EH (cell line): ENCODE results near the gene RTKN.
A peak's percentile ranks its signal among the peaks of the same experiment; 100 is the strongest.
"Not testable (repeated sequence)": the region's sequence is repeated elsewhere in the genome, so short reads cannot be mapped to it uniquely, and the experiment has no call there.

Source experiments
- DNase-seq: peaks from one replicate; pipeline ENCODE4 v3.0.0-alpha.2; 2015; ENCODE audit warnings: low read depth

Gene RTKN

GRCh38 chr2:74438248-74438647, 3.5 kb downstream of the RTKN start:
- no peak for DNase-seq

- DNase-seq: no peak
Observed at GRCh38 chr2:74436848-74437695, 4.7 kb downstream of the RTKN start.

GRCh38 chr2:74436111-74436805, 5.5 kb downstream of the RTKN start:
- DNase-seq: no peak

GRCh38 chr2:74430502-74430901, 11.2 kb downstream of the RTKN start:
- DNase-seq: no peak

DNA sequence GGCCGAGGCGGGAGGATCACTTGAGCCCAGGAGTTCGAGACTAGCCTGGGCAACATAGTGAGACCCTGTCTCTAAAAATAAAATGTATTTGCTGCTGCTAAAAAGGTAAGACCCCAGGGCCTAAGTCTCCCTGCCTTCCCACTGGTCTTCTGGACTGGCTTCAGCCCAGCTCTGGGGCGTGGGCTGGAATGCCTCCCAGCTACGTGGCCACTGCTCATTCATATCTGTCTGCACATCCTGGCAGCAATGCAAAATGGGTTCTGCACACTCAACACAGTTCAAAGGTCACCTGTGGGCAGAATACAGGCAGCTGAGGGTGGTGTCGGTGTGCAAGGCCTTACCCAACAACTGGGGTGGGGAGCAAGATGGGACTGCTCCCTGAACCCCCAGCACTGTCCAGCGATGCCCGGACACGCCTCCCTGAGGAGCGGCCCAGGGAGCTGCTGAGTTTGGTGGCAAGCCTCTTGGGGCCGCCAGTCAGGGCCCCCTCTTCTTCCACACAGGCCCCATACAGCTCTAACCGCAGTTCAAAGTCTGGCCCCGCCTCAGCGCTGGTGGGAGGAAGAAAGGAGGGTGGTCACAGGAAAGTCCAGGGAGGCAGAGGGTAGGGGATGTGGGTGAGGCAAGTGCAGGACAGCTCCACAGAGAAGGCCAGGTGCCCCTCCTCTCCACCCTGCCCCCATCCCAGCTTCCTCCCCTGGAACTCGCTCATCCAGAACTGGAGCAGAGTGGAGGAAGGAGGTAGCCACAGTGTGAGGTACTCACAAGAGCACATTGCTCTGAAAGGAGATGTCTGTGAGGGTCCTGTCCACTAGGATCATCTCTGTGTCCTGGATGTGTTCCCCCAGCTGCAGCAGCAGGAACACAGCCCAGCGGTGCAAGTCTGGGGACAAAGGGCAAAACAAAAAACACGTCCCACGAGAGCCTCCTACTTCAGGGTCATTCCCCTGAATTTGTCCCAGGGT, 12.0 kb downstream of the RTKN start:
- no peak for DNase-seq

DNA sequence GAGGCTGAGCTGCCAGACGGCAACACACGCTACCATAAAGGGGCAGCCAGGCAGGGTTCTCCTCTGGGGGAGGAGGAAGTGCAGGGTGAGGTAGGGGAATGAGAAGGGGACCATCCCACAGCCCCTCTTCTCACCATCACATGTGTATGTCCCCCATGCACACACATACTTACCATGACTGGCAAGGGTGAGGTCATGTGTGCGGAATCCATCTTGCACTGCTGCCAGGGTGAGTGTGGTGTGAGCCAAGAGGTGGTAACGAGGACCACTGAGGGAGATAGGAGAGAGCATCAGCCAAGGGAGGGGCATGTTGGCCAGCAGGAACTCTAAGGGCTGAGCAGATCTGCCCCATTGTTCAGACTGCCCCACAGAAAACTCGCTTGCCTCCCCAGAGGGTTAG, 13.1 kb downstream of the RTKN start:
- no peak for DNase-seq

GRCh38 chr2:74427551-74427950, 14.2 kb downstream of the RTKN start:
- DNase-seq: no peak

- no peak for DNase-seq
Observed at GRCh38 chr2:74426181-74426758, 15.5 kb downstream of the RTKN start.

DNA sequence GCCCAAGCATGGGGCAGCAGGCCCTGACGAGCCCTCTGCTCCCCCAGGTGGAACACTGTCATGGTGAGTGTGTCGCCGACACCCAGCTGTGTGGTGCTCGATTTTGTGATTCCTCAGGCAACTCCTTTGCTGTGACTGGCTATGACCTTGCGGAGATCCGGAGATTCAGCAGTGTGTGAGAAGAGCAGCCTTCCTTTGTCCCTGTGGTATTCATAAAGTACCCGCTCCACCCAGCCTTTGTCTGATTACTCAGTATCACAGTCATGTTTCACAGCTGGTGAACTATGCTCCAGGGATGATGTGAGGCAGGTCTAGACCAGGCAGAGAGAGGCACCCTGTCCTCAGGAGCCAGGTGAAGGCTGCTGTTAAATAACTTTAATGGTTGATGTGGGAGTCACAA, 16.2 kb downstream of the RTKN start:
- no peak for DNase-seq

- DNase-seq: no peak
Observed at GRCh38 chr2:74424995-74425406, 16.7 kb downstream of the RTKN start.

DNA sequence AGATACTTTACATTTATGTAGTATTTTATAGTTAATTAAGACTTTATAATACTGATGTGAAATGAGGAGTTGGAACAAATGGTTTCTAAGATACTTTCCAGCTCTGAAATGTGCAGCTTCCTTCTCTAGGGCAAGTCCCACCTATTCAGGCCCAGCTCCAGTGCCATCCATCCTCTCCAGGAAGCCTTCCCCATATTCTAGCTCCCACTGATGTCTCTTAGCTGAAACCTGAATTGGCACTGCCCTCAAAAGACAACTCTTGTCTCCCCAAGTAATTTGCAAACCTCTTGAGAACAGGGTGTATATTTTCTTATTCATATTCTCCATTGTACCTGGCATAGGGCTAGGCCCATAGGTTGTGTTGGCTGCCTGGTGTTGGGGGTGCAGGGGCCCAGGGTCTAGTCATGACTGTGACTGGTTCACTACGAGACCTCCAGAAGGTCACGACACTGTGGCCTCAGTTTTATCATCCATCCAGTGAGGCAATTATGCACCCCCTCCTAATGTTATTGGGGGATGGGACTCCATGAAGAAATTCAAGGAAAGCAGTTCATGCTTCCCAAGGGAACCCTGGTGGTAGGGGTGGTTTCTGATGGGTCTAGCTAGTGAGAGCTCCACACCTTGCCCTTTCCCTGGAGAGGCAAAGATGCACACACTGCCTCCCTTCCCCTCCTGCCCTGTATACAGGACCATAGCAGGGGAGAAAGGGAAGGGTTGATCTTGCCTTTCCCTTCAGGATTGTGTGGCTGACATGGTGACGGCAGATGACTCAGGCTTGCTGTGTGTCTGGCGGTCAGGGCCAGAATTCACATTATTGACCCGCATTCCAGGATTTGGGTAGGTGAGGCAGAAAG, 17.4 kb downstream of the RTKN start:
- DNase-seq: peak; percentile 17

- DNase-seq: no peak
Observed at GRCh38 chr2:74423231-74424095, 18.3 kb downstream of the RTKN start.

DNA sequence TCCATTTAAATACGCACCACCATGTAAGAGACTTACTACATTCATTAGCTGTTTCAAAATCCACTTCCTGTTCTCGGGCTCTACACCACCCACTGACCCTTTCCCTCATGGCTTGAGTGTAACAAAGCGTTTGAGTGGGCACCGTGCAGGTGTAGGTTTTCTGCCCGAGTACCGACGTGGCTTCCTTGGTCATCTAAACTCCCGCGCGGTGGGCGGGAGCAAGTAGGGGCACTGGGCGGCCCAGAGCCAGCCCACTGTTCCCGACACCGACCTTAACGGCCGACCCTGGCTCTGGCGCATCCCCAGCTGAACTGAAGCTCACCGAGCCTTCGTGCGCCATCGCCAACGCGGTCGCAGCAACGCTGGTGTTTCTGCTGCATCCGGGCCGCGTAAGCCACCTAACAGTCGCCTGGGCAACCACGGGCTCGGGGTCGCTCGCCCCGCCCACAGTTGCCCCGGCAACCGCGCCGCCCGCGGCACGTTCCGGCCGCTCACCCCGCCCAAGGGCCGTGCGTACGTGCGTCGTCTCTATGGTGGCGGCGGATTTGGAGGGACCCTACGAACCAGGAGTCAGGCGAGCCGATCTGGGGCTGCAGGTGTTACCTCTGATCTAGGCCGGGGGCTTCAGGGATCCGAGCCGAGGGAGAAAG, 20.4 kb downstream of the RTKN start, which contains the start of the genes C2orf81 and WDR54:
Gene C2orf81 (minus strand): TSS at position 399 of the 650 bp plus-strand sequence. CDS start 59 bp downstream, at position 340.
Gene WDR54 (plus strand): TSS at position 510 of the 650 bp plus-strand sequence. CDS start 424 bp downstream, outside the sequence.
- peak; percentile 91 for DNase-seq

GRCh38 chr2:74420443-74421103, 21.2 kb downstream of the RTKN start:
- not testable (repeated sequence) for DNase-seq

DNA sequence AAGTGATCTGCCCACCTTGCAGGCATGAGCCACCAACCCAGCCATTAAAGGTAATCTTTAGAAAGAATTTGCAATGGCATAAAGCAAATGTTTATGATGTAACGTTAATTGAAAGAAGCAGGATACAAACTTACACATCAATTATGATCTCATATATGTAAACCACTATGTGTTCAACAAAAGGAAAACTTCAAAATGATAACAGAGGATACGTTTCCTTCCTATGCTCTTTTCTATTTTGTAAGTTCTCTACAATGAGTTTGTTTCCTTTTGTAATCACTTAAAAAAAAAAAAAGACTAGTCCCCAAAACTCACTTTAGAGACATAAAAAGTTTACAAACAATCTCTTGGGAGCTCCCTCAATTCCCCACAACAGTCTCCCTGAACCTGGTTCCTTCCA, 21.7 kb downstream of the RTKN start:
- DNase-seq: no peak

GRCh38 chr2:74419345-74419744, 22.4 kb downstream of the RTKN start:
- no peak for DNase-seq

GRCh38 chr2:74418312-74418711, 23.4 kb downstream of the RTKN start:
- DNase-seq: no peak

GRCh38 chr2:74417763-74418162, 24.0 kb downstream of the RTKN start:
- DNase-seq: no peak

GRCh38 chr2:74417197-74417596, 24.5 kb downstream of the RTKN start:
- no peak for DNase-seq
